Stimulated activated CD8-positive, alpha-beta memory T cell treated with anti-CD3 and anti-CD28 coated beads, Interleukin-15, amount 100 ng/mL, for 24 hours (primary cell): Measurements from ENCODE around the gene TIMM50.

ENCODE experiments used
- DNase-seq: peaks from one replicate; pipeline ENCODE4 v3.0.0-alpha.2; 2020; ENCODE audit warnings: low read depth

The TIMM50 gene

DNA sequence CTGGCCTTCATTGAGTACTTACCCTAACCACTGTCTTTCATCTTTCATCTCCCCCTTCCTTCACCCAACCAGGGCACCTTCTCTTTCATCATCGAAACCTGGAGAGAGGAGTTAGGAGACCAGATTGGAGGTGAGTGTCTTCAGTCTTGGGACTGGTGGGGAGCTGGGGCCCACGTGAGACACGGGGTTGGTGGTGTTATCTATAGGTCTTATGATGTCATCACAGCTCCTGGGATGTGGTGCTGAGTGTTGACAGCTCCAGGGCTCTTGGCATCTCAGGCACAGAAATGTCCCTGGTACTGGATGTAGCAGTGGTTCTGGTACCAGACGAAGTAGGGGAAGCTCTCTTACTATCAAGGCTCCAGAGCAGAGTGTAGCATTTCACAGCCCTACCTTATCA lies 19.9 kb downstream of the TIMM50 start:
- DNase-seq: no peak

DNA sequence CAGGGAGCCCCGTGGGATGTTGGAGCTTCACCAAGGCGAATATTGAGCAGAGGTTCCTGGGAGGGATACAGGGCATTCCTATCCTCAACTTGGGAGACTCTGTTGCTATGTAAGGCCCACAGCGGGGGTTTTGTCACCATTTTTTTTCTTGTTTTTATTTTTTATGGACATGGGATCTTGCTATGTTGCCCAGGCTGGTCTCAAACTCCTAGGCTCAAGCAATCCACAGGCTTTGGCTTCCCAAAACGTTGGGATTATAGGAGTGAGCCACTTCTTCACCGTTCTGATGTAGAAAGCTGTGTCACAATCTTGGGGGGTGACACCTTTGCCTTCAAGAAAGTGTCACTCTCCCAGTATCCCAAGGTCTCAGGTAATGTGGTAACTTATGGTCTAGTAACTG lies 20.7 kb downstream of the TIMM50 start:
- no peak for DNase-seq

GRCh38 chr19:39502640-39503417 lies 22.2 kb downstream of the TIMM50 start:
- peak; percentile 80 for DNase-seq

GRCh38 chr19:39506598-39506943 lies 25.9 kb downstream of the TIMM50 start:
- DNase-seq: no peak

- DNase-seq: peak; percentile 31
Measured at GRCh38 chr19:39506944-39507714, 26.5 kb downstream of the TIMM50 start.

GRCh38 chr19:39507715-39508364 lies 27.2 kb downstream of the TIMM50 start:
- DNase-seq: no peak

DNA sequence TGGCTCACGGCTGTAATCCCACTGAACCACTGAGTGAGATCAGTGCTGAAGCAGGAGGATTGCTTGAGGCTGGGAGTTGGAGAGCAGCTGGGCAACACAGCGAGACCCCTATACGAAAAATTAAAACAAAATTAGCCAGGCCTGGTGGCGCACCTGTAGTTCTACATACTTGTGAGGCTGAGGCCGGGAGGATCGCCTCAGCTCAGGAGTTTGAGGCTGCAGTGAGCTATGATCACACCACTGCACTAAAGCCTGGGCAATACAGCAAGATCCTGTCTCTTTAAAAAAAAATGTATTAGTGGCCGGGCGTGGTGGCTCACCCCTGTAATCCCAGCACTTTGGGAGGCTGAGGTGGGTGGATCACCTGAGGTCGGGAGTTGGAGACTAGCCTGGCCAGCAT lies 28.0 kb downstream of the TIMM50 start:
- no peak for DNase-seq

GRCh38 chr19:39509233-39509632 lies 28.6 kb downstream of the TIMM50 start:
- DNase-seq: no peak

DNA sequence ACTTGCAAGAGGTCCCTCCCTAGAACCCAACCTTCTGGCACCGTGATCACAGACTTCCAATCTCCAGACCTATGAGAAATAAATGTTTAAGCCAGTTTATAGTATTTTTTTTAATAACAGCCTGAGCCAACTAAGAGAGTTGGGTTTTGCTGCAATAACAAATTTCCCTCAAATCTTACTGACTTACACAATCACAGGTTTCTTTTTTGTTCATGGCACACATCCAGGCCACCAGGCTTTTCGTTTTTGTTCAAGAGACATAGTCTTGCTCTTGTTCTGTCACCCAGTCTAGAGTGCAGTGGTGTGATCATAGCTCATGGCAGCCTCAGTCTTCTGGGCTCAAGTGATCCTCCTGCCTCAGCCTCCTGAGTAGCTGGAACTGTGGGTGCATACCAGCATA lies 32.4 kb downstream of the TIMM50 start:
- no peak for DNase-seq

- no peak for DNase-seq
Measured at GRCh38 chr19:39514840-39515550, 34.4 kb downstream of the TIMM50 start, which contains the start of gene SELENOV. SELENOV (plus strand) TSS chr19:39515139; CDS start chr19:39515213, 74 bp downstream.

DNA sequence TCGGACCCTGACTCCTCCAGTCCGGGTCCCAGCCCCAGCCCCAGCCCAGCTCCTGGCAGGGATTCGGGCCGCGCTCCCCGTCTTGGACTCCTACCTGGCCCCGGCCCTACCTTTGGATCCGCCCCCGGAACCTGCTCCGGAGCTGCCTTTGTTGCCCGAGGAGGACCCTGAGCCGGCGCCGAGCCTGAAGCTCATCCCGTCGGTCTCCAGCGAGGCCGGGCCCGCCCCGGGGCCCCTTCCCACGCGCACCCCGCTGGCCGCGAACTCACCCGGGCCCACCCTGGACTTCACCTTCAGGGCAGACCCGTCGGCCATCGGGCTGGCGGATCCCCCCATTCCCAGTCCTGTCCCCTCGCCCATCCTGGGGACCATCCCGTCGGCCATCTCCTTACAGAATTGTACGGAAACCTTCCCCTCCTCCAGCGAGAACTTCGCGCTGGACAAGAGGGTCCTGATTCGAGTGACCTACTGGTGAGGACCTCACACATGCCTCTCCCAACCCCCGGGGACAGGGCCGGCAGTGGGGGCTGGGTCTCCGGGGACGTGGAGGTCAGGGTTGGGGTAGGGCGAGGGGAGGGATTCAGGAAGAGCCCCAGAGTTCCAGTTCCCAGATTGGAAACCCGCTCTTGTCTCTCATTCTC lies 35.0 kb downstream of the TIMM50 start:
- no peak for DNase-seq

- DNase-seq: no peak
Measured at GRCh38 chr19:39516270-39516669, 35.6 kb downstream of the TIMM50 start.

DNA sequence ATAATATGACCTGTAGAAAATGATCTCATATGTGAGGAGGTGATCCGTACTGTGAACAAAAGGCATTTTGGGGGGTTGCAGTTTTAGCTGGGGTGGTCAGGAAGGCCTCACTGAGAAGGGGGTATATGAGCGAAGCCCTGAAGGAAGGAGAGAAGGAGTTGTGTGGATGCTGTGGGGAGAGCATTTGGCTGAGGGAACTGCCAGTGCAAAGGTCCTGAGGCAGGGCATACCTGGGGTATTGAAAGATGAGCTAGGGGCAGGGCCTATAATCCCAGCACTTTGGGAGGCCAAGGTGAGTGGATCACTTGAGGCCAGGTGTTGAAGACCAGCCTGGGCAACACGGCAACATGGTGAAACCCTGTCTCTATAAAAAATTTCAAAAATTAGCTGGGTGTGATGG lies 36.8 kb downstream of the TIMM50 start:
- DNase-seq: no peak

GRCh38 chr19:39518458-39518857 lies 37.8 kb downstream of the TIMM50 start:
- DNase-seq: no peak

DNA sequence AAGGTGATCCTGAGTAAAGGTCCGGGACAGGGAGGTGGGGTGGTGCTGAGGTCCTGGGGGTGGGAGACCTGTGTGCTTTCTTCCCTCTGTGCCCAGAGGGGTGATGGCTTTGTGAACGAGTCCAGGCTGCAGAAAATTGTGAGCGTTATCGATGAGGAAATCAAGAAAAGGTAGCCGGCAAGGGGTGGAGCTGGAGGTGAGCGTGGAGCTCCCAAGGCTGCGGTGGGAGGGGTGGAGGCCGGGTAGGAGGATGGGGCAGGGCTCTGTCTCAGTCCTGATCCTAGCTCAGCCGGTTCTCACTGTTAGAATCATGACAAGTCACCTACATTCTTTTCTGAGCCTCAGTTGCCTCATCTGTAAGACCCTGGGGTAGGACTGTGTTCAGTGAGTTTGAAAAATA lies 38.3 kb downstream of the TIMM50 start:
- no peak for DNase-seq

- DNase-seq: no peak
Measured at GRCh38 chr19:39520541-39521484, 40.2 kb downstream of the TIMM50 start.

- no peak for DNase-seq
Measured at GRCh38 chr19:39524495-39524894, 43.9 kb downstream of the TIMM50 start.

DNA sequence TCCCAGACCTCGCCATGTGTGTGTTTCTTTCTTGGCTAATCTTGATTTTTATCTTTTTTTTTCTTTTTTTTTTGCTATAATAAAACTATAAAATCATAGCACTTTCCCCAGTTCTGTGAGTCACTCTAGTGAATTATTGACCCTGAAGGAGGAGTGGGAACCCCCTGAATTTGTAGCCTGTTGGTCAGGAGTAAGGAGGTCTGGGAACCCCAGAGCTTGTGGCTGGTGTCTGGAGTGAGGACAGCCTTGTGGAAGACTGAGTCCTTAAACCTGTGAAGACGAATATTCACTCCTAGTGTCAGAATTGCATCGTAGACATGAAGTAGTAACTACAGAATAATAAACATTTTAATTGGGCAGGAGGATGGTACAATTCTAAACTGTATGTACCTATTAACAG lies 44.6 kb downstream of the TIMM50 start:
- DNase-seq: no peak

DNA sequence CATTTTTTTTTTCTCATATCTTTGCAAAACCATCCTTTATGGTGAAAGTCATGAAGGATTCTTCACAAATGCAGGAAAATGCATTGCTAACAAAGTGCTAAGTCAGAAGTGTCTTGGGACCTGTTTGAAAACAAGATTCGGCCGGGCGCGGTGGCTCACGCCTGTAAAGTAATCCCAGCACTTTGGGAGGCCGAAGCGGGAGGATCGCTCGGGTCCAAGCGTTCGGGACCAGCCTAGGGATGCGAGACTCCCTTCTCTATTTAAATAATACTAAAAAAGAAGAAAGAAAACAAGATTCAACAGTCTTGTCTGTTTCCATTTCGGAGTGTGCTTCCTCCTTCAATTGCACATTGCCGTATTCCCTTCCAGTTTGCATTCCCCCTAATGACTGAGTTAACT lies 51.2 kb downstream of the TIMM50 start:
- DNase-seq: no peak

DNA sequence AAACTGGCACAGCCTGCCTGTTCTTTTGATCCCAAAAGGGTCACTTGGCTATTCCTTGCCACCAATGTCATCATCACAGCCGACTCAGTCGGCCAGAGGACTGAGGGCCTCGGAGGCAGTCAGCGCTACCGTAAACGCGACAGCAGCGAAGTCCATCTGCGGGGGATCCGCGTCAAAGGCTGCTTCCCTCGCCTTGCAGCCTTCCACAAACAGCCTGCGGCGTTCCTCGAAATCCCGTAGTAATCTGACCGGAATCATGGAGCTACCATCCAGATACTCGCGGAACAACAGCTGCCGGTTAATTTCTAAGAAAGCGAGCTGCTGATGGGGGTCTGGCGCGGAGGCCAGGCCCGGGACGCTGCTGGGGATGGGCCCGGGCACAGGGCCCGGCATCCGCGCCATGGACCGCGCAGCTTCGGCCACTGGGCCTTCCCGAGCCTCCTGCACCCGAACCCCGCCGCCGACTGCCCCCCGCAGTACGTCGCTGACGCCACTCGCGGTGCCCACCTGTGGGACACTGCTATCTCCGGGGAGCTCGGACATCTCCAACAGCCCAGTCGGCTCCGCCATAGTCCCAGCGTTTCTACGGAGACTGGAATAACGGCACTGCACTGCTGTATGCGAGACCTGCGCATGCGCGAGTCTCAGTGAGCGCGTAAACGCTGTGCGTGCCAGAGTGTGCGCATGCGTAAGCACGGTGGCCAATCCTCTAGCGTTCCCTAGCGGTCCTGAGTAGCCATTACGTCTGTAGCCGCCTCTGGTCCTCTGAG lies 51.8 kb downstream of the TIMM50 start, which contains the start of gene EID2B:
TSS of gene EID2B (minus strand) at position 620 of the 770 bp plus-strand sequence. CDS start at position 570, 50 bp downstream.
- DNase-seq: peak; percentile 91
